ENCODE data around the gene SPAG7. TPM values are rescaled to one million over a fixed set of nuclear protein-coding genes. Genes with fewer than 3 reads are reported as not detected.
A peak's percentile ranks its signal among the peaks of the same experiment; 100 is the strongest.

Gene SPAG7
- total and polyA plus RNA-seq, 7 donors: 42.6 to 84.5 (median 73.9) TPM

DNA sequence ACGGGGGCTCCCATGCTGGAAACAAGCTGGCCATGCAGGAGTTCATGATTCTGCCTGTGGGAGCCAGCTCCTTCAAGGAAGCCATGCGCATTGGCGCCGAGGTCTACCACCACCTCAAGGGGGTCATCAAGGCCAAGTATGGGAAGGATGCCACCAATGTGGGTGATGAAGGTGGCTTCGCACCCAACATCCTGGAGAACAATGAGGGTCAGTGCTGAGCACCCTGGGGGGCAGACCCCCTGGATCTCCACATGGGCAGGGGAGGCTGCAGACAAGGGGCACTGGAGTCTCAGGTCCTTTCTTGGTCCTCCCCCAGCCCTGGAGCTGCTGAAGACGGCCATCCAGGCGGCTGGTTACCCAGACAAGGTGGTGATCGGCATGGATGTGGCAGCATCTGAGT lies 12.5 kb downstream of the SPAG7 start:
- H3K4me3 ChIP-seq: no peak overlapping the region
- H3K36me3 ChIP-seq: peaks cover 8 to 21% (median 14%) of the 10 kb centered on the region in 4 donors
- H3K27ac ChIP-seq: no peak overlapping the region
- H3K4me1 ChIP-seq: peaks cover 0 to 15% (median 13%) of the 10 kb centered on the region in 4 donors
- intact Hi-C loops (cut with DNase I): no loop called here
- no peaks in the 10 kb centered on the region for H3K9me3 ChIP-seq
- DNase-seq: no peak
- H3K27me3 ChIP-seq: no peaks in the 10 kb centered on the region
- WGBS, 2 donors: 97 to 98% methylated on average over 8 of the region's 8 CpGs
- TF ChIP-seq POLR2AphosphoS5 (IDR thresholded peaks at IDR 0.05) (no peak), POLR2A (IDR thresholded peaks at IDR 0.05) (no peak), EP300 (IDR thresholded peaks at IDR 0.05) (no peak)
- TF ChIP-seq, protein P1, sequence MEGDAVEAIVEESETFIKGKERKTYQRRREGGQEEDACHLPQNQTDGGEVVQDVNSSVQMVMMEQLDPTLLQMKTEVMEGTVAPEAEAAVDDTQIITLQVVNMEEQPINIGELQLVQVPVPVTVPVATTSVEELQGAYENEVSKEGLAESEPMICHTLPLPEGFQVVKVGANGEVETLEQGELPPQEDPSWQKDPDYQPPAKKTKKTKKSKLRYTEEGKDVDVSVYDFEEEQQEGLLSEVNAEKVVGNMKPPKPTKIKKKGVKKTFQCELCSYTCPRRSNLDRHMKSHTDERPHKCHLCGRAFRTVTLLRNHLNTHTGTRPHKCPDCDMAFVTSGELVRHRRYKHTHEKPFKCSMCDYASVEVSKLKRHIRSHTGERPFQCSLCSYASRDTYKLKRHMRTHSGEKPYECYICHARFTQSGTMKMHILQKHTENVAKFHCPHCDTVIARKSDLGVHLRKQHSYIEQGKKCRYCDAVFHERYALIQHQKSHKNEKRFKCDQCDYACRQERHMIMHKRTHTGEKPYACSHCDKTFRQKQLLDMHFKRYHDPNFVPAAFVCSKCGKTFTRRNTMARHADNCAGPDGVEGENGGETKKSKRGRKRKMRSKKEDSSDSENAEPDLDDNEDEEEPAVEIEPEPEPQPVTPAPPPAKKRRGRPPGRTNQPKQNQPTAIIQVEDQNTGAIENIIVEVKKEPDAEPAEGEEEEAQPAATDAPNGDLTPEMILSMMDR (IDR thresholded peaks at IDR 0.05): no peak

DNA sequence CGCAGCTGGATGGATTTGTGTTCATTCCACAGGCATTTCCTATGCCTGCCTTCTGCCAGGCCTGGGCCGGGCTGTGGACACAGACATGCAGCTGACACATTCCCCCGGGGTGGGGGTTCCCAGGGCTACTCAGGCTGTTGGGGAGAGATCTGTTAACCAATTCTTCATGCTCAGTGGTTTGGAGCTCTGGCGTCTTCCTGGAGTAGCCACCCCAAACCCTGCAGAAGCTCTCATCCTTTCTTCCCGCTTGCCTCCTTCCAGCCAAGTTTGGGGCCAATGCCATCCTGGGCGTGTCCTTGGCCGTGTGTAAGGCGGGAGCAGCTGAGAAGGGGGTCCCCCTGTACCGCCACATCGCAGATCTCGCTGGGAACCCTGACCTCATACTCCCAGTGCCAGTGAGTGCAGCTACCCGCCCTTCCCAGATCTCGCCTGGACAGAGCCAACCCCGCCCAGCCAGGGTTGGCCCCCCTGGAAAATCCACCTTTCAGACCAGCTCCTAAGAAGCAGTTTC lies 14.1 kb downstream of the SPAG7 start:
- DNase-seq: no peak
- no peak overlapping the region for H3K27ac ChIP-seq

DNA sequence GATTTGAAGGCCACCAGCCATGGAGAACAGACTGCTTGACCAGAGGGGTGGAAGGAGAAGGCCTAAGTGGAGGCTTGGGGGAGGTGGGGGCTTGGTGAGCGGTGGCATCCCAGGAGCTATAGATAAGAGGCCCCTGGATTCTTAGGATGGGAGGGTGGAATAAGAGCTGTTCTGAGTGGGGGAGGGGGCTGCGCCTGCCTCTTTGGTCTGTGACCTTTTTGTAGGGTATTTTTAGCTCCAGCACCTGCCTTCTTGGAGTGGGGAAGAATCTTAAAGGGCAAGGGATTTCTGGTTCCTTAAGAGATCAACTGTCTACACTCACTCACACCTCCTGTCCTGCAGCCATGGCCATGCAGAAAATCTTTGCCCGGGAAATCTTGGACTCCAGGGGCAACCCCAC lies 16.1 kb downstream of the SPAG7 start:
- DNase-seq: no peak
- no peak overlapping the region for H3K4me3 ChIP-seq
- H3K4me1 ChIP-seq: peaks cover 0 to 32% (median 18%) of the 10 kb centered on the region in 4 donors
- H3K27ac ChIP-seq: peak overlapping the region; percentile 98 to 100 (median 99)
- intact Hi-C loops (cut with DNase I): no loop called here
- H3K36me3 ChIP-seq: peaks cover 0 to 4% (median under 1%) of the 10 kb centered on the region in 4 donors
- WGBS, 2 donors: 93 to 97% methylated on average over 3 of the region's 3 CpGs
- TF ChIP-seq EP300 (IDR thresholded peaks at IDR 0.05) (no peak), POLR2AphosphoS5 (IDR thresholded peaks at IDR 0.05) (no peak), POLR2A (IDR thresholded peaks at IDR 0.05) (no peak)
- TF ChIP-seq, protein P1 (IDR thresholded peaks at IDR 0.05): no peak
- no peaks in the 10 kb centered on the region for H3K9me3 ChIP-seq
- no peaks in the 10 kb centered on the region for H3K27me3 ChIP-seq

More for the DNA sequence above, 14.1 kb downstream of the SPAG7 start:
- Histone ChIP-seq H3K36me3 (peaks cover 0 to 5% (median 2%) of the 10 kb centered on the region in 4 donors), H3K27me3 (no peaks in the 10 kb centered on the region), H3K4me3 (no peak overlapping the region), H3K9me3 (no peaks in the 10 kb centered on the region), H3K4me1 (peaks cover 0 to 26% (median 14%) of the 10 kb centered on the region in 4 donors)
- whole genome bisulfite sequencing, 2 donors: 75 to 84% methylated on average over 14 of the region's 14 CpGs
- TF ChIP-seq EP300 (IDR thresholded peaks at IDR 0.05) (no peak), POLR2AphosphoS5 (IDR thresholded peaks at IDR 0.05) (no peak), POLR2A (IDR thresholded peaks at IDR 0.05) (no peak)
- TF ChIP-seq, protein P1 (IDR thresholded peaks at IDR 0.05): no peak
- intact Hi-C loops (cut with DNase I): no loop called here

DNA sequence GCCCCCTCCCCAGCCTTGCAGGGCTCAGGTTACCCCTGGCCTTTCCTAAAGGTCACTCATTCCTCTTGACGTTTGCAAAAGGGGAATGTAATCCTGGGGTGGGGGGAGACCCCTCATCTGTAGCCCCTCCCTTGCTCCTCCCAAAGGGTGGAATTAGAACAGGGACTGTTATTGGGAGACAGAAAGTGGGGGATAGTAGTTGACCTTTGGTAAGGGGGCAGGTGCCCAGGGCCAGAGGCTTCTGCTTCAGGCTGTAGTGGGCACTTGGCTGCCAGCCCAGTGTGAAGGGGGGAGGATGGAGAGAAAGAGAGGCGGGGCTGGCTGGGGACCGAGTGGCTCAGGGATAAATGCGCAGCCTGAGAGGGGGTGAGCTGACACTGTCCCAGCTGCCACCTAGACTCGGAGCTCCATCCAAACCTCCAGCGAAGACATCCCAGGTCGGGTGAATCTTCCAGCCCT lies 16.8 kb downstream of the SPAG7 start, which contains the start of gene ENO3:
ENO3 (plus strand) TSS at position 374 of the 459 bp plus-strand sequence. CDS start 711 bp downstream, outside the sequence.
- Histone ChIP-seq H3K9me3 (no peaks in the 10 kb centered on the region), H3K27me3 (no peaks in the 10 kb centered on the region), H3K4me3 (peak within 1 kb of the TSS; percentile 80 to 99 (median 96)), H3K4me1 (peaks cover 0 to 39% (median 25%) of the 10 kb centered on the region in 4 donors), H3K27ac (peak within 1 kb of the TSS; percentile 98 to 100 (median 99)), H3K36me3 (peaks cover 0 to 11% (median 7%) of the 10 kb centered on the region in 4 donors)
- 40 to 47% methylated on average over 7 of the region's 7 CpGs for WGBS, 2 donors
- no peak for DNase-seq
- no peak for TF ChIP-seq POLR2A (IDR thresholded peaks at IDR 0.05)
- no peak for TF ChIP-seq POLR2AphosphoS5 (IDR thresholded peaks at IDR 0.05)
- no peak for TF ChIP-seq EP300 (IDR thresholded peaks at IDR 0.05)
- TF ChIP-seq, protein P1 (IDR thresholded peaks at IDR 0.05): no peak
- intact Hi-C loops (cut with DNase I): no loop called here
